Measurements from ENCODE around the gene CYP27A1.

The CYP27A1 gene

DNA sequence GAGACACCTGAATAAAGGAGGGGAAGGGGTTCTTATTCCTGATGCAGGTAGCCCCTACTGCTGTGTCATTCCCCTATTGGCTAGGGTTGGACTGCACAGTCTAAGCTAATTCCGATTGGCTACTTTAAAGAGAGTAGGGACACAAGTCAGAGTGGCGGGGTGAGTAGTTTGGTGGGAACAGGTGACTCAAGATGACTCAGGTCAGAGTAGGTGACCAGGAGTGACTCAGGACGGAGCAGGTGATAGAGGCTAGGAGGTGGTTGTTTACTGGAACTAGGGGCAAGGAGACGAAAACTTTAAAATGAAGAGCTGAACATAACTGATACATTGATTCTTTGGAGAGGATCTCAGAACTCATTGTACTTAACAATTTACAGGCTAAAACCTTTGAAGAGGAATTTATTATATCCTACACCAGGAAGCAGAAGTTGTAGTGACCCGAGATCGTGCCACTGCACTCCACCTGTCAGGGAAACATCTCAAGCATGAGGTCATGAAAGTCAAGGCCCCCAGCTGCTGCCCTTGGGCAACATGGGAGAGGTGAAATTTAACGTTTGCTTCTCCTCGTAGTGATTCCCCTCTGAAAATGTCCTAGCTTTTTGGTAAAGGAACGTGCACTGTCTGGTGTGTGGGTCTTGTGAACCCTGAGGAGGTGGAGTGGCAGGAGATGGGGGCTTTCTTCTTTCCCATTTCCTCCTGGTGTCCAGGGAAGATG, 4.5 kb upstream of the CYP27A1 start:
- peaks cover 7% of the 10 kb centered on the region; the same call in 1 of the 2 replicates for H3K9me3 ChIP-seq (ENCODE audit: insufficient read depth, low read depth, low read length)
- H3K4me3 ChIP-seq (ENCODE audit: low read length) = no peak overlapping the region
- H3K27me3 ChIP-seq (ENCODE audit: insufficient read depth, low read length) = peaks cover 20% of the 10 kb centered on the region
- no peak overlapping the region for H3K9ac ChIP-seq (ENCODE audit: low read depth, low read length)
- H3K27ac ChIP-seq (ENCODE audit: low read length) = no peak overlapping the region
- H3K4me1 ChIP-seq (ENCODE audit: insufficient read depth, low read length) = peaks cover 4% of the 10 kb centered on the region; the same call in 1 of the 2 replicates
- H3K36me3 ChIP-seq (ENCODE audit: insufficient read depth, low read depth, low read length) = no peaks in the 10 kb centered on the region

DNA sequence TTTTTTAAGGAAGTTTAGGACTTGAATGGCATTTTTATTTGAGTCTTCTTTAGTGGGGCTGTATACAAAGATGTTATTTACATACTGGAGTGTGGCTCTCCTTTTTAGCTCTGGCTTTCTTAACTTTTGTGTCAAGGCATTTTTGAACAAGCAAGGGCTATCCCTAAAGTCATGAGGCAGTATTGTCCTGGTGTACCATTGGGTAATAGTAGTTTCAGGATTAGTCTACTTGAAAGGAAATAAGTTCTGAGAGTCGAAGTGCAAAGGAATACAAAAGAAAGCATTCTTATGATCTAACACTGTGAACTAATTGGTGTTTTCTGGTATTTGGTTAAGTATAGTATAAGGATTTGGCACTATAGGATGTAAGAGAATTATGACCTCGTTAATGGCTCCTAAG, 1.9 kb upstream of the CYP27A1 start:
- peaks cover 7% of the 10 kb centered on the region; the same call in 1 of the 2 replicates for H3K9me3 ChIP-seq (ENCODE audit: insufficient read depth, low read depth, low read length)
- H3K27ac ChIP-seq (ENCODE audit: low read length) = no peak overlapping the region
- H3K4me1 ChIP-seq (ENCODE audit: insufficient read depth, low read length) = peaks cover 4% of the 10 kb centered on the region; the same call in 1 of the 2 replicates
- no peak overlapping the region for H3K9ac ChIP-seq (ENCODE audit: low read depth, low read length)
- no peak overlapping the region for H3K4me3 ChIP-seq (ENCODE audit: low read length)
- no peaks in the 10 kb centered on the region for H3K36me3 ChIP-seq (ENCODE audit: insufficient read depth, low read depth, low read length)
- peaks cover 44% of the 10 kb centered on the region for H3K27me3 ChIP-seq (ENCODE audit: insufficient read depth, low read length)

DNA sequence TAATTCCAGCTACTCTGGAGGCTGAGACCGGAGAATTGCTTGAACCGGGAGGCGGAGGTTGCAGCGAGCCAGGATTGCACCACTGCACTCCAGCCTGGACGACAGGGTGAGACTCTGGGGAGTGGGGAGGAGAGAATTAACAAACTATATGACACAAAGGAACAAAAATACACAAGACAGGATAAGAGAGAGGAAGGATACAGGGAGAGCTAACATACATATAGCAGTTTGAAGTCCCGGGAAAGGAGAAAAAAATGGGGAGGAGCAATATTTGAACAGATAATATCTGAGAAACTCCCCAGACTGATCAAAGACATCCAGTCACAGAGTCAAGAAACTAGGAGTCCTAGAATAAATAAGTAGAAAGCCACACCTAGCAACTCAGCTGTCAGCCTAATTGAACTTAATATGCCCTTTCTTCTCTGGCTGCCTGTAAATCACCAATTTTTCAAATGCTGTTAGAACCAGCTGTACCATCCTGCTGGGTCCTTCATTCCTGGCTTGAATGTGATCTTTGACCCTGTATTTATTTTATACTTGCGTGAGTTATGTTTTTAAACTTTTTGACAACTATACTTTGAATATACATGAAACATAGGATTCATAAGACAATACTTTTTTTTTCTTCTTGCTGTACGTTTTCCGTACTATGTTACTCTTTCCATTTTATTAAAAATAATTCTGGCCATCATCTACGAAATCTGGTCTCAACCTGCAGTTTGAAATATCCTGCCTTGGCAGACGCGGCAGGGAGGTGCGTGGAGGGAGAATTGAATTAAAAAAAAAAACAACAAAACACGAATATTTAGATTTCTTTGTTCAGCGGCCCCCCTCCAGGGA, 876 bp upstream of the CYP27A1 start:
- H3K9ac ChIP-seq (ENCODE audit: low read depth, low read length) = peak overlapping the region; percentile 49; the same call in 1 of the 2 replicates
- no peaks in the 10 kb centered on the region for H3K36me3 ChIP-seq (ENCODE audit: insufficient read depth, low read depth, low read length)
- peak overlapping the region; percentile 73 for H3K4me3 ChIP-seq (ENCODE audit: low read length)
- H3K4me1 ChIP-seq (ENCODE audit: insufficient read depth, low read length) = peaks cover 4% of the 10 kb centered on the region; the same call in 1 of the 2 replicates
- H3K9me3 ChIP-seq (ENCODE audit: insufficient read depth, low read depth, low read length) = peaks cover 6% of the 10 kb centered on the region; the same call in 1 of the 2 replicates
- H3K27me3 ChIP-seq (ENCODE audit: insufficient read depth, low read length) = peaks cover 46% of the 10 kb centered on the region
- no peak overlapping the region for H3K27ac ChIP-seq (ENCODE audit: low read length)

DNA sequence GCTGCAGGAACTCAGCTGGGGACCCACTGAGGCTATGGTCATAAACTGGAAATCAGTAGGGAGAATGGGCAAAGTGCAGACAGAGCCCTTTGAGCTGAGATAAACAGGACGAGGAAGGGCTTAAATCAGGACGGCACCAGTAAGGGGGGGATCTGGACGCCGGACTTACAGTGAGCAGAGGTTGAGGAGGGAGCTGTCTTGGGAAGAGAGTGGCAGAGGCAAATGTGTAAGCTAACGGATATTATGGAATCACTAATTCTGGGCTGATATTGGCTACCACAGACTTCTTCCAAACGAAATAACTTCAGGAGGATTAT, 539 bp downstream of the CYP27A1 start:
- H3K27ac ChIP-seq (ENCODE audit: low read length) = no peak overlapping the region
- H3K36me3 ChIP-seq (ENCODE audit: insufficient read depth, low read depth, low read length) = no peaks in the 10 kb centered on the region
- peaks cover 46% of the 10 kb centered on the region for H3K27me3 ChIP-seq (ENCODE audit: insufficient read depth, low read length)
- H3K4me1 ChIP-seq (ENCODE audit: insufficient read depth, low read length) = peaks cover 4% of the 10 kb centered on the region; the same call in 1 of the 2 replicates
- no peaks in the 10 kb centered on the region; the same call in 1 of the 2 replicates for H3K9me3 ChIP-seq (ENCODE audit: insufficient read depth, low read depth, low read length)
- H3K4me3 ChIP-seq (ENCODE audit: low read length) = peak overlapping the region; percentile 73
- peak overlapping the region; percentile 49; the same call in 1 of the 2 replicates for H3K9ac ChIP-seq (ENCODE audit: low read depth, low read length)

DNA sequence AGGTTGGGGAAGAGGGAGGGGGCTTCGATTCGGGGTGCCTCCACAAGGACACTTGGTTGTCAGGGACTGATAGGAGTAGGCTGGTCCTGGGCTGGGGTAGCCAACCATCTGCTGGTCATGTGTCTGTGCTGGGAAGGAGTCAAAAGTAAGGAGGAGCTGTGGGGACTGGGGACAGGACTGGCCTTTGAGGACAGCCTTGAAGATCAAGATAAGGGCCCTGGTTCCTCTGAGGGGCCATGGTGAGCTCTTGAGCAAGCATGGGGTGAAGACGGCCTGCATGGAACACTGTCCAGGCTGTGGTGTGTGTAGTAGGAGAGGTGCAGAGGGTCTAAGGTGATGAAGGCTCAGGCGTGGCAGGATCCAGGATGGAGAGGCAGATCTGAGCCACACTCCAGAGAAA, 1.7 kb downstream of the CYP27A1 start:
- Histone ChIP-seq H3K9ac (ENCODE audit: low read depth, low read length) (no peak overlapping the region), H3K4me1 (ENCODE audit: insufficient read depth, low read length) (peaks cover 4% of the 10 kb centered on the region; the same call in 1 of the 2 replicates), H3K36me3 (ENCODE audit: insufficient read depth, low read depth, low read length) (no peaks in the 10 kb centered on the region), H3K27me3 (ENCODE audit: insufficient read depth, low read length) (peaks cover 46% of the 10 kb centered on the region), H3K4me3 (ENCODE audit: low read length) (no peak overlapping the region), H3K9me3 (ENCODE audit: insufficient read depth, low read depth, low read length) (no peaks in the 10 kb centered on the region), H3K27ac (ENCODE audit: low read length) (no peak overlapping the region)

DNA sequence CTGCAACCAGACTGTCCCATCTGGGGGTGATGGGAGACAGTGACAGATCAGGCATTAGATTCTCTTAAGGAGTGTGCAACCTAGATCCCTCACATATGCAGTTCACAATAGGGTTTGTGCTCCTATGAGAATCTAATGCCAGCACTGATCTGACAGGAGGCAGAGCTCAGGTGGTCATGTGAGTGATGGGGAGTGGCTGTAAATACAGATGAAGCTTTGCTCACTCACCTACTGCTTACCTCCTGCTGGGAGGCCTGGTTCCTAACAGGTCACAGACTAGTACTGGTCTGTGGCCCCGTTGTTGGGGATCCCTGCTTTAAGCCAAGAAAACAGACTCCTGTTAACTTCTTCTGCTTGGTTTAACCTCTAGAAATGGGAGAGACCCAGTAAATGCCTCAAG, 3.2 kb downstream of the CYP27A1 start:
- peaks cover 4% of the 10 kb centered on the region; the same call in 1 of the 2 replicates for H3K4me1 ChIP-seq (ENCODE audit: insufficient read depth, low read length)
- H3K36me3 ChIP-seq (ENCODE audit: insufficient read depth, low read depth, low read length) = no peaks in the 10 kb centered on the region
- no peak overlapping the region for H3K4me3 ChIP-seq (ENCODE audit: low read length)
- H3K27ac ChIP-seq (ENCODE audit: low read length) = no peak overlapping the region
- no peak overlapping the region for H3K9ac ChIP-seq (ENCODE audit: low read depth, low read length)
- peaks cover 46% of the 10 kb centered on the region for H3K27me3 ChIP-seq (ENCODE audit: insufficient read depth, low read length)
- no peaks in the 10 kb centered on the region for H3K9me3 ChIP-seq (ENCODE audit: insufficient read depth, low read depth, low read length)

DNA sequence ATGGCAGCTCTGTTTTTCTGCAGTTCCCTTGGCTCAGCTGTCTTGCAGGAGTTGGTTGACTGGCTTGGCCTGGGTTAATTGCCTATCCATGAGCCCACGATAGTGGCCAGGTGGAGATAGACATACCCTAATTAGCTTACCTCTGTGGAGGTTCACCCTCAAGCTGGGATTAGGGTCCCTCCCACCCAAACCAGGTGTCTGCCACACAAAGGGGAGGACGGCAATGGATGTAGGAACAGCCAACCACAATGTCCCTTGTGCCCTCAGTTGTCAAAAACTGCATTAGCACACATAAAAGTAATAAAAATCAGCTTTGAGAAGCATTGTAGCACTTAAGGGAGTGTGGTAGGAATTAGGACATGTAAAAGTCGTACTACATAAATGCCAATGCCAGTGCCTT, 4.2 kb downstream of the CYP27A1 start:
- peaks cover 4% of the 10 kb centered on the region; the same call in 1 of the 2 replicates for H3K4me1 ChIP-seq (ENCODE audit: insufficient read depth, low read length)
- H3K9me3 ChIP-seq (ENCODE audit: insufficient read depth, low read depth, low read length) = no peaks in the 10 kb centered on the region
- no peak overlapping the region for H3K27ac ChIP-seq (ENCODE audit: low read length)
- no peak overlapping the region for H3K4me3 ChIP-seq (ENCODE audit: low read length)
- peaks cover 40% of the 10 kb centered on the region for H3K27me3 ChIP-seq (ENCODE audit: insufficient read depth, low read length)
- H3K36me3 ChIP-seq (ENCODE audit: insufficient read depth, low read depth, low read length) = no peaks in the 10 kb centered on the region
- no peak overlapping the region for H3K9ac ChIP-seq (ENCODE audit: low read depth, low read length)

DNA sequence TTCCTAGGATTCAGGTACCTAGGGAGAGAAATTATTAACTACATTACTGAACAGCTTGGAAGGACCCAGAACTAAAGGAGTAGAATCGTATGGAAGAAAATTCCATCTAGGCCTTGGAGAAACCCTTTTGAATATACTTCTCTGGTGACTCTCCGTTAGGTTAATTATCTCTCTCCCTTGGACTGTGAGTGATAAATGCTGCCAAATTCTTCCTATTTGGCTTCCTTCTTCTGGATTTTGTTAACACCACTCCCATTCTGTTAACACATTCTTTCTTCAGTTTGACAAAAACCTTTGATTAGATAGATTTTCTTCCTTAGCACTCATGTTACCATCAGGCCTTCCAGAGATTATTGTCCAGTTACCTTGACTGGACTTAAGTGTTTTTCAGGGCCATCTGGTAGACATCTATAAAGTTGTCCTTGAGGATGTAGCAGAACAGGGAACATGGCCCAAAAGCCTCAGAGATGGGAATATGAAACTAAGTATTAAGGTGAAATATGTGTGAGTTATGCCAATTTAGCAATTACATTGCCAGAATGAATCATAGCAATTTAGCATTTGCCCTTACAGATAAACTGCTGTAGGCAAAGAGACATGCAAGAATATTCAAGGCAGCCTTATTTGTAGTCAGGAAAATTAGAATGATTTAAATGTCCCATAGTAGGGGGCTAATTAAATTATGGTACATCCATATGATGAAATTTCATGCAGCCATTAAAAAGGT, 6.7 kb downstream of the CYP27A1 start:
- no peaks in the 10 kb centered on the region for H3K36me3 ChIP-seq (ENCODE audit: insufficient read depth, low read depth, low read length)

DNA sequence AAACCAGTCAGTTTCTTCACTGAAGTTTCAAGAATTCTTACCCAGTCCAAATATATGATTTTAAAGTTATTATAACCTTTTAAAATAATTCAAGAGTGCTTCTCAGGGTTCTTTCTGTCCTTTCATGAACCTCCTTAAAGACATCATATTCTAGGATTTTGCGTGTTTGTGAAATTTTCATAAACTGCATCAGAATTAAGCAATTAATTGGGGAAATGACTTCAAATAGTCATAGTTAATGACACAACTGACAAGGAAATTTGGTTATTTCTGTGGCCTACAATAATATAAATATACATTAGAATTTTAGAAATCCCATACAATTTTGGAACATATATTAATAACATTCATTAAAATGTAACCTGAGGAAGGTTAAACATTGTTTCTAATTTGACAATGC, 10.5 kb downstream of the CYP27A1 start:
- H3K4me1 ChIP-seq (ENCODE audit: insufficient read depth, low read length) = no peaks in the 10 kb centered on the region; the same call in 1 of the 2 replicates
- H3K4me3 ChIP-seq (ENCODE audit: low read length) = no peak overlapping the region
- no peaks in the 10 kb centered on the region for H3K27me3 ChIP-seq (ENCODE audit: insufficient read depth, low read length)
- no peak overlapping the region for H3K27ac ChIP-seq (ENCODE audit: low read length)
- H3K36me3 ChIP-seq (ENCODE audit: insufficient read depth, low read depth, low read length) = no peaks in the 10 kb centered on the region
- no peak overlapping the region for H3K9ac ChIP-seq (ENCODE audit: low read depth, low read length)
- H3K9me3 ChIP-seq (ENCODE audit: insufficient read depth, low read depth, low read length) = no peaks in the 10 kb centered on the region

More for the DNA sequence above, 6.7 kb downstream of the CYP27A1 start:
- no peaks in the 10 kb centered on the region for H3K4me1 ChIP-seq (ENCODE audit: insufficient read depth, low read length)
- no peaks in the 10 kb centered on the region for H3K9me3 ChIP-seq (ENCODE audit: insufficient read depth, low read depth, low read length)
- H3K9ac ChIP-seq (ENCODE audit: low read depth, low read length) = no peak overlapping the region
- H3K4me3 ChIP-seq (ENCODE audit: low read length) = no peak overlapping the region
- peaks cover 14% of the 10 kb centered on the region for H3K27me3 ChIP-seq (ENCODE audit: insufficient read depth, low read length)
- no peak overlapping the region for H3K27ac ChIP-seq (ENCODE audit: low read length)

DNA sequence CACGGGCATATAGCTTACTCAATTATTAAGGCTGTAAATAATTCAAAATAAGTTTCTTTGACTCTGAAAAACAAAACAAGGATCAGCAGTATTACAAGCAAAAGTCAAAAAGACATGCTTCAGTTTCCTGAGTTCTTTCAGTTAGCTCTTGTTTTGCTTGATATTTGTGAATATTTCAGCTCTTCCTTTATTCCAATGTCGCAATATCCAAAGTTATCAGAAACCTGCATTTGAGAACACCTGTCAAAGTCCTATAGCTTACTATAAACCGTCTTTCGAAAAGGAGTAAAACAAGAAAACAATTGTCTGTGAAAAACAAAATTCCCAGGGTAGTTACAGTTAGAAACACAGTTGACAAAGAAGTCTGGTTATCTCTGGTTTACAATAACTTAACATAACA, 14.7 kb downstream of the CYP27A1 start:
- Histone ChIP-seq H3K27ac (ENCODE audit: low read length) (no peak overlapping the region), H3K4me1 (ENCODE audit: insufficient read depth, low read length) (peaks cover 8% of the 10 kb centered on the region; the same call in 1 of the 2 replicates), H3K27me3 (ENCODE audit: insufficient read depth, low read length) (no peaks in the 10 kb centered on the region), H3K9ac (ENCODE audit: low read depth, low read length) (no peak overlapping the region), H3K36me3 (ENCODE audit: insufficient read depth, low read depth, low read length) (no peaks in the 10 kb centered on the region), H3K9me3 (ENCODE audit: insufficient read depth, low read depth, low read length) (no peaks in the 10 kb centered on the region), H3K4me3 (ENCODE audit: low read length) (no peak overlapping the region)

DNA sequence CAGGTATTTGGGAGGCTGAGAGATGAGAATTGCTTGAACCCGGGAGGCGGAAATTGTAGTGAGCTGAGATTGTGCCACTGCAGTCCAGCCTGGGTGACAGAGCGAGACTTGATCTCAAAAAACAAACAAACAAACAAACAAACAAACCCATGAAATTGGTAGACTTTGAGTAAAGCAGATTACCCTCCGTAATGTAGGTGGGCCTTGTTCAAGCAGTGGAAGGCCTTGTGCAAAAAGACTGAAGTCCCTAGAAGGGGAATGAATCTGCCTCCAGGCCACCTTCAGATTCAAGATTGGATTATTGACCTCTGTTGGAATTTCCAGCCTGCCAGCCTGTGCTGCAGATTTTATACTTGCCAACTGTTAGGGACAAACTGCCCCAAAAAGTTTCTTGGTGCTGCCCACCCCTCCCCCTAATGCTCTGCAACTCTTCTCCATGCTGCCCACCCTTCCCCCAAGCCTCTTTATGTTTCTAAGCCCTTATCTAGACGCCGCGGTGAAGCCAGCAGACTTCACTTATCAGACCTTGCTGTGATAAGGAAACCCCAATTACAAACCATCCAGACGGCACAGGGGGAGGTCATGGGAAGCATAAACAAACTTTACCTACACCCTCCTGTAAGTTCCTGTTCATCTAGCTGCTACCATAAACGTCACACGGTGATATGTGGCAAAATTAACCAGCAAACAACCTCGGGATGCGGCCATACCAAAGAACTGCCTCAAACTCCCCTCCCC, 17.0 kb downstream of the CYP27A1 start:
- Histone ChIP-seq H3K9me3 (ENCODE audit: insufficient read depth, low read depth, low read length) (no peaks in the 10 kb centered on the region), H3K27me3 (ENCODE audit: insufficient read depth, low read length) (no peaks in the 10 kb centered on the region), H3K4me3 (ENCODE audit: low read length) (no peak overlapping the region), H3K9ac (ENCODE audit: low read depth, low read length) (no peak overlapping the region), H3K27ac (ENCODE audit: low read length) (no peak overlapping the region), H3K4me1 (ENCODE audit: insufficient read depth, low read length) (peaks cover 12% of the 10 kb centered on the region), H3K36me3 (ENCODE audit: insufficient read depth, low read depth, low read length) (no peaks in the 10 kb centered on the region)
